Measurements from ENCODE around the gene PPARA. TPM values are rescaled to one million over a fixed set of nuclear protein-coding genes. Genes with fewer than 3 reads are reported as not detected.

Gene PPARA
- total RNA-seq, 1 donor from 2014 or later: 13.0 TPM

- H3K4me1 Mint-ChIP-seq: no peaks in the 10 kb centered on the region
- H3K4me3 Mint-ChIP-seq: no peak overlapping the region
- DNase-seq (ENCODE audit: low spot score in 2 of 2, unreplicated experiment in 2 of 2): no peak
- no peak for TF ChIP-seq CTCF (IDR thresholded peaks at IDR 0.05; ENCODE audit: unreplicated experiment)
- peaks cover 13% of the 10 kb centered on the region for H3K9me3 Mint-ChIP-seq
- H3K27ac Mint-ChIP-seq: no peak overlapping the region
- H3K27me3 Mint-ChIP-seq (ENCODE audit: low read depth): no peaks in the 10 kb centered on the region
- H3K36me3 Mint-ChIP-seq: peaks cover 32% of the 10 kb centered on the region
Observed at GRCh38 chr22:46201059-46201757, 50.9 kb downstream of the PPARA start.

- DNase-seq (ENCODE audit: low spot score in 2 of 2, unreplicated experiment in 2 of 2): no peak
- Mint-ChIP-seq H3K4me1 (no peaks in the 10 kb centered on the region), H3K36me3 (peaks cover 34% of the 10 kb centered on the region), H3K27ac (no peak overlapping the region), H3K27me3 (ENCODE audit: low read depth) (no peaks in the 10 kb centered on the region), H3K4me3 (no peak overlapping the region), H3K9me3 (peaks cover 13% of the 10 kb centered on the region)
- TF ChIP-seq CTCF (IDR thresholded peaks at IDR 0.05; ENCODE audit: unreplicated experiment): no peak
Observed at GRCh38 chr22:46202897-46203600, 52.7 kb downstream of the PPARA start.

- Mint-ChIP-seq H3K36me3 (peaks cover 36% of the 10 kb centered on the region), H3K4me3 (no peak overlapping the region), H3K27ac (no peak overlapping the region), H3K9me3 (peaks cover 16% of the 10 kb centered on the region), H3K27me3 (ENCODE audit: low read depth) (no peaks in the 10 kb centered on the region), H3K4me1 (no peaks in the 10 kb centered on the region)
- no peak for DNase-seq (ENCODE audit: low spot score in 2 of 2, unreplicated experiment in 2 of 2)
- TF ChIP-seq CTCF (IDR thresholded peaks at IDR 0.05; ENCODE audit: unreplicated experiment): no peak
Observed at GRCh38 chr22:46203601-46203980, 53.3 kb downstream of the PPARA start.

GRCh38 chr22:46209262-46209661 lies 58.9 kb downstream of the PPARA start:
- no peak for DNase-seq (ENCODE audit: low spot score in 2 of 2, unreplicated experiment in 2 of 2)
- Mint-ChIP-seq H3K4me1 (no peaks in the 10 kb centered on the region), H3K36me3 (peaks cover 56% of the 10 kb centered on the region), H3K27me3 (ENCODE audit: low read depth) (no peaks in the 10 kb centered on the region), H3K9me3 (peaks cover 48% of the 10 kb centered on the region), H3K4me3 (no peak overlapping the region), H3K27ac (no peak overlapping the region)
- no peak for TF ChIP-seq CTCF (IDR thresholded peaks at IDR 0.05; ENCODE audit: unreplicated experiment)

GRCh38 chr22:46212195-46212594 lies 61.9 kb downstream of the PPARA start:
- Mint-ChIP-seq H3K27me3 (ENCODE audit: low read depth) (no peaks in the 10 kb centered on the region), H3K4me3 (no peak overlapping the region), H3K4me1 (no peaks in the 10 kb centered on the region), H3K9me3 (peaks cover 40% of the 10 kb centered on the region), H3K36me3 (peaks cover 64% of the 10 kb centered on the region), H3K27ac (no peak overlapping the region)
- DNase-seq (ENCODE audit: low spot score in 2 of 2, unreplicated experiment in 2 of 2): no peak
- TF ChIP-seq CTCF (IDR thresholded peaks at IDR 0.05; ENCODE audit: unreplicated experiment): no peak

Data from mesothelial cell of epicardium (in vitro differentiated cells).